Peyer's patch (tissue), 4 donors: ENCODE measurements around the gene MRGPRG. TPM values are rescaled to one million over a fixed set of nuclear protein-coding genes. Genes with fewer than 3 reads are reported as not detected.
"Not testable (repeated sequence)": the region's sequence is repeated elsewhere in the genome, so short reads cannot be mapped to it uniquely, and the experiment has no call there.

ENCODE experiments used
- DNase-seq, 3 donors: peaks; one replicate each; pipeline ENCODE4 v3.0.0-alpha.2; 2017 to 2019
- H3K27ac ChIP-seq, 4 donors: fragments of 200-600 bp; sonication (generic); one replicate each; pipeline ENCODE4 v1.5.1; 2016 to 2019
- H3K27me3 ChIP-seq, 2 donors: fragments of 200-600 bp; sonication (generic); one replicate each; pipeline ENCODE4 v1.5.1; 2019
- H3K36me3 ChIP-seq, 3 donors: fragments of 200-600 bp; sonication (generic); one replicate each; pipeline ENCODE4 v1.5.1; 2016 to 2019
- H3K4me1 ChIP-seq, 4 donors: fragments of 200-600 bp; sonication (generic); one replicate each; pipeline ENCODE4 v1.5.1; 2016 to 2019
- H3K4me3 ChIP-seq, 4 donors: fragments of 200-600 bp; sonication (generic); 1 replicate in 3 of 4; 2 replicates in 1 of 4; pipeline ENCODE4 v1.5.1; 2016 to 2019; ENCODE audit warnings: mild to moderate bottlenecking in 1 of 4
- H3K9me3 ChIP-seq, 4 donors: fragments of 200-600 bp; sonication (generic); one replicate each; pipeline ENCODE4 v1.5.1; 2016 to 2019; ENCODE audit warnings: mild to moderate bottlenecking in 1 of 4
- CTCF ChIP-seq, 6 experiments: fragments of 450-650 bp in 4 of 6; fragments of 200-600 bp in 2 of 6; sonication (generic) in 1 of 6; IDR thresholded peaks; one replicate each; pipeline ENCODE4 v1.5.1; 2017 to 2019; ENCODE audit warnings: antibody characterized with exemption in 6 of 6, mild to moderate bottlenecking in 3 of 6, moderate library complexity in 1 of 6
- POLR2A ChIP-seq, 2 donors: fragments of 450-650 bp; IDR thresholded peaks; one replicate each; pipeline ENCODE4 v1.5.1; 2017; ENCODE audit warnings: antibody characterized with exemption in 2 of 2, mild to moderate bottlenecking in 2 of 2, moderate library complexity in 2 of 2
- total RNA-seq, 4 donors: library from RNA; depleted of rRNA; stranded (reverse); fragments of >200 nt; gene quantifications; one replicate each; pipeline ENCODE4 v1.1.0, GENCODE V29; 2016

Gene MRGPRG
- total RNA-seq, 4 donors from 2014 or later: not detected

DNA sequence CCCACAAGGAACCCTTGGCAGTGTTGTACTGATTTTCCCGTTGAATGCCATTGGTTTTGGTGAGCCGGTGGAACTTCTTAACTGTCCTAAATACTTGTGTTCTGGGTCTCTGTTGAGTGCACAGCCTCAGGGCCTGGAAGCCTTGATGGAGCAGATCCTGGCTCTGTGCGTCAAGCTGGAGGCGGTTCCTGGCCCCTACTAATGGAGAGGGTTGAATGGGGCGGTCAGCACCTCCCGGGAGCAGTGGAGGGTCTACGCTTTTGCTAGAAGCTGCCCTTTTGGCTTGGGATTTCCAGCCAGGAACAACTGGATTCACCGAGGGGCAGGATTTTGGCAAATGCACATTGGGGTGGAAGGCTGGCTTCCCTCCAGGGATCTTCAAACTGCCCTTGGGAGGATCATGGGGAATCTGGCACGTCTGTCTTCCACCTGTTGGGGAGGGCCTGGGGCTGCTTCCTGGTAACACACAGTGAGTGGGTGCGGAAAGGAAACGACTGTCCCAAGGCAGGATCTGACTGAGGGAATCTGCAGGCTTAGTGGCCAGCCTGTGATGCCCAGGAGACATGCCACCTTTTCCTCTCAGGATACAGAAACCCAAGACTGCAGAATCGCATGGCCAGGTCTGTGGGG lies 46.6 kb downstream of the MRGPRG start:
- peaks cover 0 to 5% (median 0%) of the 10 kb centered on the region in 4 donors for H3K9me3 ChIP-seq
- H3K36me3 ChIP-seq: no peaks in the 10 kb centered on the region
- H3K27me3 ChIP-seq: no peaks in the 10 kb centered on the region
- H3K27ac ChIP-seq: no peak overlapping the region
- peaks cover 0 to 18% (median 0%) of the 10 kb centered on the region in 4 donors for H3K4me1 ChIP-seq
- TF ChIP-seq POLR2A (IDR thresholded peaks at IDR 0.05): no peak
- TF ChIP-seq CTCF (IDR thresholded peaks at IDR 0.05): no peak
- DNase-seq: no peak
- H3K4me3 ChIP-seq: no peak overlapping the region

DNA sequence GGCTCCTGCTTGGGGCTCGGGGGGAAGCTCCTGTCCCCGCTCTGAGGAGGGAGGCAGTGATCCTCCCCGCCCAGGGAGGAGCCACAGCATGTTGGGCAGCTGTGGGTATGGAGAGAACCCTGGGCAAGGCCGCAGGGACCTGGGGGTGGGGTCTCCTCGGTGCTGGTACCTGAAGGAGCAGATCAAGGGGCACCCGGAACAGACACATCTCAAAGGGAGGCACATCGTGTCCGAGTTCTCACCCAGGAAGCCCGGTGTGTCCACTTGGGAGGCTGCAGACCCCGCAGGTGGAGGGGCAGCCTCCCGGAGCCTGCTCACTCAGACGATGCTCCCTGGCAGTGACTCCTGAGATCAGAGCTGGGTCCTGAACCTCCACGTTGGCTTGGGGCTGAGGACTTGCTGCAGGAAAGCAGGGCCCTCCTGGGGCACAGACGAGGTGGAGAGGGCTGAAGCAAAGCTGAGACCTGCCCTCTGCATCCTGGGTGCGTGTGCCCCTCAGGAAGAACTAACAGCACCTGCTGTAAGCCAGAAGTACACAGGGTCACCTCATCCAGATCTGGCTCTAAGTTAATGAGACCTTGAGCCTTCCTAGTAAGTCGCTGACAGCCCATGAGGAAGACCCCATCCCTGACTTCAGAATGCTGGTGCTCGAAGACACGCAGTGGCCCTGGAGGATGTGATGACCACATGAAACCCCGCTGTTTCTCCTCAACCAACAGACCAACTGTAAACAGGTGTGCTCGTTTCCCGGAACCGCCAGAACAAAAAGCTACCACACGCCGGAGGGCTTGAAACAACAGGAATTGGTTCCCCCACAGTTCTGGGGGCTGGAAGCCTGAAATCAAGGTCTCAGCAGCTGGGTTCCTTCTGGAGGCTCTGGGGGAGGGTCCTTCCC lies 47.6 kb downstream of the MRGPRG start:
- Histone ChIP-seq H3K4me3 (no peak overlapping the region), H3K9me3 (no peaks in the 10 kb centered on the region), H3K27me3 (no peaks in the 10 kb centered on the region), H3K4me1 (peaks cover 0 to 29% (median 0%) of the 10 kb centered on the region in 4 donors), H3K36me3 (no peaks in the 10 kb centered on the region), H3K27ac (no peak overlapping the region)
- no peak for DNase-seq
- TF ChIP-seq CTCF (IDR thresholded peaks at IDR 0.05) (no peak), POLR2A (IDR thresholded peaks at IDR 0.05) (no peak)

DNA sequence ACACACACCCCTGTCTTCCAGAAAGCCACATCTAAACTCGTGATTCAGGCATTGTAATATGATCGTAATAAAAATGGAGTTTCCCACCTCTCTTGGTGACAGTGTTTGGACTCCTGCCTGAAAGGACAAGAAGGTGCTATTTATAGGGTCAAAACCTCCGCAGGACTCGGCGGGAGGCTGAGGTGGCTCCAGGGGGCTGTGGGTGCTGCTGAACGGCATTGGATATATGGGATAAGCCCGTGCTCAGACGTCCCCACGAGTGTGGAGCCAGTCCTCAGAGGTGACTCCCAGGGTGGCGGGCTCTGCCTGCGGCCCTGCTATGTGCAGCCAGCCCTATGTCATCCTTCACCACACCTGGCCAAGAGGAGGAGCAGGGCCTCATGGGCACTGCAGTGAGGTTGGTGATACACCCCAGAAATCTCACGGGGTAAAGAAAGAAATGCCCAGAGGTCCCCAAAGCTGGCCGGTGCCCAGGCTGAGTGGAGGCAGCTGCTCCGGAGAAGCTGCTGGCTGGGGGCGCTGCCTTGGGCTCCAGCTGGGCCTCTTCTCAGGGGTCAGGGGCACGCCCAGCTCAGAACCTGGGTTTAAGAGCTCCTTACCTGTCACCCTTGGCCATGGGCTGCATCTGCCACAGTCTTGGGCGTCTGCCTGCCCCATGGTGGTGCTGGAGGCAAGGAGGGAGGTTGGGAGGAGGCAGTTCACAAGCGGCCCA lies 48.4 kb downstream of the MRGPRG start:
- DNase-seq: peak in 1 of 3 donors; percentile 36
- TF ChIP-seq CTCF (IDR thresholded peaks at IDR 0.05) (no peak), POLR2A (IDR thresholded peaks at IDR 0.05) (no peak)
- Histone ChIP-seq H3K9me3 (no peaks in the 10 kb centered on the region), H3K4me3 (no peak overlapping the region), H3K36me3 (no peaks in the 10 kb centered on the region), H3K4me1 (peaks cover 0 to 37% (median 0%) of the 10 kb centered on the region in 4 donors), H3K27ac (no peak overlapping the region), H3K27me3 (no peaks in the 10 kb centered on the region)

- H3K4me3 ChIP-seq: peak overlapping the region in 2 of 4 donors; percentile 23 to 41
- no peaks in the 10 kb centered on the region for H3K9me3 ChIP-seq
- TF ChIP-seq POLR2A (IDR thresholded peaks at IDR 0.05) (no peak), CTCF (IDR thresholded peaks at IDR 0.05) (peak in 1 of 6 experiments; percentile 3)
- no peaks in the 10 kb centered on the region for H3K36me3 ChIP-seq
- DNase-seq: peak in 1 of 3 donors; percentile 58
- no peaks in the 10 kb centered on the region for H3K27me3 ChIP-seq
- peaks cover 0 to 38% (median 0%) of the 10 kb centered on the region in 4 donors for H3K4me1 ChIP-seq
- peak overlapping the region in 2 of 4 donors; percentile 12 to 62 for H3K27ac ChIP-seq
These were observed 49.2 kb downstream of the MRGPRG start for GRCh38 chr11:3169255-3170043.

GRCh38 chr11:3168742-3169254 lies 49.8 kb downstream of the MRGPRG start:
- Histone ChIP-seq H3K27ac (peak overlapping the region in 1 of 4 donors; percentile 12), H3K4me1 (peaks cover 0 to 45% (median 0%) of the 10 kb centered on the region in 4 donors), H3K4me3 (peak overlapping the region in 2 of 4 donors; percentile 23 to 41)
- DNase-seq: peak in 1 of 3 donors; percentile 41
- not testable (repeated sequence) for H3K36me3 ChIP-seq, H3K27me3 ChIP-seq, H3K9me3 ChIP-seq

Other genes starting within 250 kb of the MRGPRG start
- 100 to 1,000 TPM in 3 of 4 donors, 10 to 100 TPM in 1; 87.6 to 177 (median 119) TPM for gene NAP1L4, start 226.5 kb downstream of the MRGPRG start, total RNA-seq
- 10 to 100 TPM; 41.7 to 59.9 (median 54.1) TPM for gene CARS1, start 161.4 kb downstream of the MRGPRG start, total RNA-seq
- gene OSBPL5, start 53.5 kb downstream of the MRGPRG start, total RNA-seq: 100 to 1,000 TPM in 1 of 4 donors, 10 to 100 TPM in 3; 39.8 to 110 (median 73.2) TPM
- gene MRGPRE, start 13.6 kb upstream of the MRGPRG start, total RNA-seq: 1 to 10 TPM in 1 of 4 donors, not detected in 3; 1.2 TPM
- 10 to 100 TPM; 36.1 to 94.1 (median 40.6) TPM for gene ZNF195, start 160.3 kb upstream of the MRGPRG start, total RNA-seq